GM12878 (cell line): ENCODE data around the gene SCYL3. TPM values are rescaled to one million over a fixed set of nuclear protein-coding genes. Genes with fewer than 3 reads are reported as not detected.

Source experiments
- ATAC-seq: fragments of 200-7000 bp; cut with Tn5 transposase; 3 replicates; pipeline ENCODE4 v1.9.1; 2020; ENCODE audit warnings: mild to moderate bottlenecking, moderate library complexity
- BruUV-seq: library from RNA; stranded (reverse); fragments of 400-500 nt; replicated peaks from 2 replicates; lab custom pipeline; 2021; lab: Mats Ljungman, UMichigan
- CTCF ChIA-PET: fragments of 300-600 bp; sonication (Branson Sonifier 250); formaldehyde crosslinking; extraction: SDS; loops from one replicate; lab custom pipeline; 2021; ENCODE audit warnings: inconsistent platforms; lab: Yijun Ruan, JAX
- POLR2A ChIA-PET: fragments of 350-600 bp; formaldehyde crosslinking; extraction: SDS; loops from one replicate; lab custom pipeline; 2021; ENCODE audit warnings: inconsistent platforms; lab: Charles Lee
- RAD21 ChIA-PET: fragments of 300-600 bp; sonication (Branson Sonifier 250); formaldehyde crosslinking; loops from one replicate; lab custom pipeline; 2023; ENCODE audit warnings: antibody characterized with exemption; ENCODE audit not compliant: unreplicated experiment; lab: Charles Lee
- SMC1A ChIA-PET: fragments of 300-600 bp; sonication (Branson Sonifier 250); formaldehyde crosslinking; loops from one replicate; lab custom pipeline; 2023; ENCODE audit not compliant: unreplicated experiment, uncharacterized antibody; lab: Charles Lee
- DNase-seq: peaks from one replicate; pipeline ENCODE4 v3.0.0-alpha.2; 2011; ENCODE audit warnings: low read depth, low spot score
- FAIRE-seq: peaks from 3 replicates; lab custom pipeline; 2011; peaks lifted over from hg19 to GRCh38; lab: Jason Lieb, UNC
- H2AFZ ChIP-seq: 2 replicates; pipeline ENCODE4 v1.6.0; 2011; ENCODE audit warnings: low read depth, low read length, control low read depth; ENCODE audit not compliant: control insufficient read depth
- H3K27ac ChIP-seq: 2 replicates; pipeline ENCODE4 v1.5.1; 2011; ENCODE audit warnings: control low read depth; ENCODE audit not compliant: control insufficient read depth, insufficient read depth
- H3K27me3 ChIP-seq, 2 experiments: replicated peaks in 1 of 2; 2 replicates each; pipeline versions ENCODE4 v1.6.0 to v1.6.1; 2011; ENCODE audit warnings: low read length in 1 of 2; ENCODE audit not compliant: control insufficient read depth in 2 of 2, insufficient read depth in 2 of 2
- H3K36me3 ChIP-seq, 2 experiments: 2 replicates each; pipeline ENCODE4 v1.5.1; 2011; ENCODE audit warnings: low read length in 1 of 2; ENCODE audit not compliant: control insufficient read depth in 2 of 2, insufficient read depth in 2 of 2
- H3K4me1 ChIP-seq: 2 replicates; pipeline ENCODE4 v1.6.1; 2011; ENCODE audit warnings: mild to moderate bottlenecking, low read length, moderate library complexity, mixed read lengths; ENCODE audit not compliant: control insufficient read depth, insufficient read depth
- H3K4me2 ChIP-seq: 2 replicates; pipeline ENCODE4 v1.6.0; 2011; ENCODE audit warnings: control low read depth; ENCODE audit not compliant: control insufficient read depth, insufficient read depth
- H3K4me3 ChIP-seq: fragments of 200-600 bp; sonication (generic); 2 replicates; pipeline ENCODE4 v1.5.1; 2016
- H3K79me2 ChIP-seq: 2 replicates; pipeline ENCODE4 v1.6.0; 2011; ENCODE audit warnings: low read length; ENCODE audit not compliant: control insufficient read depth, insufficient read depth
- H3K9ac ChIP-seq: 2 replicates; pipeline ENCODE4 v1.8.0; 2011; ENCODE audit warnings: low read length, control low read depth, mixed read lengths; ENCODE audit not compliant: control insufficient read depth, insufficient read depth
- H3K9me3 ChIP-seq: replicated peaks from 3 replicates; pipeline ENCODE4 v1.5.1; 2011; ENCODE audit warnings: mild to moderate bottlenecking, low read length; ENCODE audit not compliant: control insufficient read depth, insufficient read depth
- H4K20me1 ChIP-seq: 2 replicates; pipeline ENCODE4 v1.6.0; 2011; ENCODE audit not compliant: control insufficient read depth, insufficient read depth
- BCL11A ChIP-seq: IDR thresholded peaks from 2 replicates; pipeline ENCODE4 v1.6.1; 2011; ENCODE audit warnings: low read depth, low read length
- CBX5 ChIP-seq: sonication (generic); IDR thresholded peaks from 2 replicates; pipeline ENCODE4 v1.6.1; 2016; ENCODE audit warnings: low read depth, moderate library complexity, mild to moderate bottlenecking, inconsistent platforms
- CEBPB ChIP-seq, 2 experiments: fragments of 150-350 bp in 1 of 2; IDR thresholded peaks; 2 replicates each; pipeline ENCODE4 v1.6.1; 2012 to 2014; ENCODE audit warnings: low read depth in 2 of 2, low read length in 2 of 2, borderline replicate concordance in 1 of 2, inconsistent platforms in 1 of 2
- E4F1 ChIP-seq: fragments of 450-650 bp; IDR thresholded peaks from 2 replicates; pipeline ENCODE4 v1.6.1; 2018; ENCODE audit warnings: borderline replicate concordance, mild to moderate bottlenecking; ENCODE audit not compliant: partially characterized antibody
- GABPA ChIP-seq: IDR thresholded peaks from 2 replicates; pipeline ENCODE4 v1.6.1; 2014; ENCODE audit warnings: antibody characterized with exemption, low read depth, mild to moderate bottlenecking, inconsistent platforms
- HSF1 ChIP-seq: fragments of 150-350 bp; IDR thresholded peaks from 2 replicates; pipeline ENCODE4 v1.6.1; 2014; ENCODE audit warnings: mild to moderate bottlenecking, low read depth, low read length
- MYB ChIP-seq: fragments of 150-350 bp; IDR thresholded peaks from 2 replicates; pipeline ENCODE4 v1.6.1; 2014; ENCODE audit warnings: mild to moderate bottlenecking, low read depth, low read length, borderline replicate concordance
- NR2C1 ChIP-seq: fragments of 450-650 bp; IDR thresholded peaks from 2 replicates; pipeline ENCODE4 v1.6.1; 2017; ENCODE audit warnings: antibody characterized with exemption, mild to moderate bottlenecking, moderate library complexity
- PRDM15 ChIP-seq: fragments of 450-650 bp; formaldehyde crosslinking; IDR thresholded peaks from 2 replicates; pipeline ENCODE4 v1.4.0; 2020; ENCODE audit warnings: mild to moderate bottlenecking, moderate library complexity
- SIX5 ChIP-seq: IDR thresholded peaks from 2 replicates; pipeline ENCODE4 v1.6.1; 2011; ENCODE audit warnings: mild to moderate bottlenecking, low read depth, low read length, moderate library complexity; ENCODE audit not compliant: severe bottlenecking
- SREBF2 ChIP-seq: IDR thresholded peaks from 2 replicates; pipeline ENCODE4 v1.6.1; 2012; ENCODE audit warnings: mild to moderate bottlenecking, low read length
- TAF1 ChIP-seq: IDR thresholded peaks from 2 replicates; pipeline ENCODE4 v1.6.1; 2011; ENCODE audit warnings: mild to moderate bottlenecking, low read depth, low read length, borderline replicate concordance
- USF1 ChIP-seq: IDR thresholded peaks from 2 replicates; pipeline ENCODE4 v1.6.1; 2011; ENCODE audit warnings: borderline replicate concordance, low read depth, mild to moderate bottlenecking, moderate library complexity, mixed read lengths, low read length; ENCODE audit not compliant: insufficient read depth; ENCODE audit errors: extremely low read length
- WGBS: methylation state at CpG from one replicate; pipeline ENCODE4 v1.1.6; 2016; ENCODE audit warnings: low lambda C conversion rate; ENCODE audit not compliant: insufficient replicate concordance, insufficient coverage; ENCODE audit errors: missing lambda C conversion rate; 5-methylcytosine and 5-hydroxymethylcytosine counted together
- in situ Hi-C: fragments of 300-500 bp; cut with MboI; formaldehyde crosslinking; loops from 9 replicates; pipeline ENCODE4 v1.14.3; 2018; ENCODE audit warnings: mixed read lengths
- intact Hi-C: fragments of 100-400 bp; cut with micrococcal nuclease; formaldehyde crosslinking; loops from one replicate; pipeline ENCODE4 v1.14.2; 2022; ENCODE audit not compliant: unreplicated experiment
- polyA plus RNA-seq, 11 experiments: library from polyadenylated mRNA; depleted of rRNA in 4 of 11; unstranded in 6 of 11; stranded (reverse) in 5 of 11; fragments of >200 nt; fragmentation: Nextera tagmentation in 4 of 11; fragmentation: Illumina TruSeq in 1 of 11; extraction: Ambion mirVana in 4 of 11; extraction: Trizol in 1 of 11; gene quantifications; 1 replicate in 1 of 11; 2 replicates in 10 of 11; pipeline versions ENCODE4 v1.2.1 to v1.2.3, GENCODE V29; 2011 to 2016; ENCODE audit warnings: inconsistent platforms in 2 of 11, missing spikeins in 2 of 11, low read depth in 1 of 11
- total RNA-seq, 4 experiments: library from RNA; depleted of rRNA in 3 of 4; stranded (reverse); fragments of >200 nt in 3 of 4; fragmentation: Illumina TruSeq in 1 of 4; extraction: Trizol in 1 of 4; gene quantifications; 2 replicates each; pipeline versions ENCODE4 v1.2.1 to v1.2.3, GENCODE V29; 2013 to 2021

SCYL3 gene
- total and polyA plus RNA-seq, 10 of the 15 experiments (the other 5 are each of a cell fraction or from before 2014, with no cell fraction given) = 4.3 to 14.3 (median 10.3) TPM

- TF ChIP-seq HSF1 = no peak
- no peak for TF ChIP-seq BCL11A
- no peak for TF ChIP-seq CBX5
- TF ChIP-seq CEBPB (IDR thresholded peaks at IDR 0.05; ENCODE audit: borderline replicate concordance in 1 of 2, low read depth in 2 of 2, low read length in 2 of 2) = no peak
These were observed 27.4 kb upstream of the SCYL3 start (continued) for GRCh38 chr1:169921080-169921479.

GRCh38 chr1:169918927-169919326 is 25.2 kb upstream of the SCYL3 start:
- Histone ChIP-seq H3K4me3 (peak overlapping the region; percentile 25; the same call in 1 of the 2 replicates), H4K20me1 (no peaks in the 10 kb centered on the region), H3K36me3 (no peaks in the 10 kb centered on the region; a peak in 1 of 4 replicates), H3K4me1 (peaks cover 36% of the 10 kb centered on the region), H2AFZ (peak overlapping the region; percentile 62), H3K27ac (peak overlapping the region; percentile 73), H3K9me3 (no peaks in the 10 kb centered on the region), H3K79me2 (no peaks in the 10 kb centered on the region; the same call in none of the 2 replicates), H3K27me3 (no peaks in the 10 kb centered on the region), H3K4me2 (peak overlapping the region; percentile 39), H3K9ac (no peak overlapping the region)
- in situ Hi-C loops = loop anchor here (5.0 kb wide), 1 partner anchor 613 kb away; the partner anchor contains the start of gene GORAB
- 67% methylated on average over 1 of the region's 1 CpG for WGBS
- SMC1A ChIA-PET = interaction anchor here (0.7 to 10.5 kb wide), 8 partner anchors 9 to 614 kb away, joined by 3 to 165 read pairs (median 4); partner anchors contain the start of gene SCYL3
- POLR2A ChIA-PET = interaction anchor here (3.4 to 7.3 kb wide), 2 partner anchors 10 to 24 kb away, joined by 14 to 104 read pairs; partner anchors contain the start of gene SCYL3
- intact Hi-C loops = loop anchor here (5.0 kb wide), 1 partner anchor 153 kb away; the partner anchor contains the start of gene KIFAP3
- no peak; the same call in 2 of the 3 replicates for ATAC-seq
- RAD21 ChIA-PET = interaction anchor here (1.0 to 6.9 kb wide), 4 partner anchors 9 to 66 kb away, joined by 3 to 104 read pairs (median 4); partner anchors contain the start of gene SCYL3
- CTCF ChIA-PET = interaction anchor here (4.4 to 4.9 kb wide), 2 partner anchors 9 to 27 kb away, joined by 19 to 26 read pairs; partner anchors contain the start of gene SCYL3
- FAIRE-seq = no peak
- no peak for DNase-seq
- no TSS peak for BruUV-seq
- no peak for TF ChIP-seq SIX5
- TF ChIP-seq SREBF2 = no peak
- TF ChIP-seq NR2C1 = no peak
- TF ChIP-seq USF1 = no peak
- no peak for TF ChIP-seq PRDM15 (CRISPR knock-in tag)
- TF ChIP-seq E4F1 = no peak
- TF ChIP-seq GABPA = no peak
- TF ChIP-seq TAF1 = no peak
- no peak for TF ChIP-seq MYB
